Immature natural killer cell (primary cell): Measurements from ENCODE around the gene TRDN. TPM values are rescaled to one million over a fixed set of nuclear protein-coding genes. Genes with fewer than 3 reads are reported as not detected.

Experiments
- DNase-seq, 3 donors: peaks; one replicate each; pipeline ENCODE4 v3.0.0; 2022; ENCODE audit warnings: mixed read lengths in 1 of 3
- H3K27ac Mint-ChIP-seq, 6 donors: one replicate each; pipeline ENCODE4 v1.8.0; 2020; ENCODE audit warnings: mixed read lengths in 6 of 6, mild to moderate bottlenecking in 5 of 6, inconsistent platforms in 4 of 6, moderate library complexity in 3 of 6
- H3K27me3 Mint-ChIP-seq, 3 donors: one replicate each; pipeline ENCODE4 v1.8.0; 2020 to 2021; ENCODE audit warnings: low read depth in 3 of 3, mild to moderate bottlenecking in 3 of 3, mixed read lengths in 3 of 3, moderate library complexity in 3 of 3, inconsistent platforms in 1 of 3
- H3K36me3 Mint-ChIP-seq, 3 donors: one replicate each; pipeline ENCODE4 v1.8.0; 2020; ENCODE audit warnings: mixed read lengths in 3 of 3, inconsistent platforms in 2 of 3, mild to moderate bottlenecking in 2 of 3
- H3K4me1 Mint-ChIP-seq, 2 donors: one replicate each; pipeline ENCODE4 v1.8.0; 2020; ENCODE audit warnings: inconsistent platforms in 2 of 2, mild to moderate bottlenecking in 2 of 2, mixed read lengths in 2 of 2, moderate library complexity in 1 of 2
- H3K4me3 Mint-ChIP-seq, 5 donors: one replicate each; pipeline ENCODE4 v1.8.0; 2020; ENCODE audit warnings: mild to moderate bottlenecking in 5 of 5, mixed read lengths in 5 of 5, inconsistent platforms in 3 of 5, moderate library complexity in 3 of 5
- H3K9me3 Mint-ChIP-seq, 6 donors: one replicate each; pipeline ENCODE4 v1.8.0; 2020; ENCODE audit warnings: mild to moderate bottlenecking in 6 of 6, mixed read lengths in 6 of 6, inconsistent platforms in 4 of 6, moderate library complexity in 3 of 6
- polyA plus RNA-seq, 3 donors: library from polyadenylated mRNA; unstranded; fragments of 300-500 nt; fragmentation: Illumina TruSeq; gene quantifications; one replicate each; pipeline ENCODE4 v1.2.3, GENCODE V29; 2021

TRDN gene
- polyA plus RNA-seq, 3 donors from 2014 or later: not detected

DNA sequence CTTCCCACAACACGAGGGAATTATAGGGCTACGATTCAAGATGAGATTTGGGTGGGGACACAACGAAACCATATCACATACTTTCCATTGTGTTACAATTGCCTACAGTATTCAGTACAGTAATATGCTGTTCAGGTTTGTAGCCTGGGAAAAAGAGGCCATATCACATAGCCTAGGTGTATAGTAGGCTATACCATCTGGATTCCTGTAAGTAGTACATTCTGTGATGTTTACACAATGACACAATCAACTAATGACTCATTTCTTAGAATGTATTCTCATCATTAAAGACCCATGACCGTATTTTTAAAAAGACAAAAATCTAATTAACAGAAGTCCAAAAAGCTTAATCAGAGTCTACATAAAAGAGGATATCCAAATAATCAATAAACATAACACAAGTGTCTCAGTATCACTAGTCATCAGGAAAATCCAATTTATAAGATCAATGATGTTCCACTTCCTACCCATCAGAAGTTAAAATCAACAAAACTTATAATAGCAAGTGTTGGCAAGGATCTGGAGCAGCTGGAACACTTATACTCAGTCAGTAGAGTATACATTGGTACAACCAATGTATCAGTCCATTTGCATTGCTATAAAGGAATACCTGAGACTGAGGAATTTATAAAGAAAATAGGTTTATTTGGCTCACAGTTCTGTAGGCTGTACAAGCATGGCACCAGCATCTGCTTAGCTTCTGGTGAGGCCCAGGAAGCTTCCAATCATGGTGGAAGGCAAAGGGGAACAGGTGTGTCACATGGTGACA, 424.8 kb downstream of the TRDN start:
- H3K27ac Mint-ChIP-seq: no peak overlapping the region
- H3K4me3 Mint-ChIP-seq: no peak overlapping the region
- H3K36me3 Mint-ChIP-seq: no peaks in the 10 kb centered on the region
- H3K27me3 Mint-ChIP-seq: no peaks in the 10 kb centered on the region
- DNase-seq: no peak
- H3K9me3 Mint-ChIP-seq: peaks cover 0 to 32% (median 10%) of the 10 kb centered on the region in 6 donors
- no peaks in the 10 kb centered on the region for H3K4me1 Mint-ChIP-seq

DNA sequence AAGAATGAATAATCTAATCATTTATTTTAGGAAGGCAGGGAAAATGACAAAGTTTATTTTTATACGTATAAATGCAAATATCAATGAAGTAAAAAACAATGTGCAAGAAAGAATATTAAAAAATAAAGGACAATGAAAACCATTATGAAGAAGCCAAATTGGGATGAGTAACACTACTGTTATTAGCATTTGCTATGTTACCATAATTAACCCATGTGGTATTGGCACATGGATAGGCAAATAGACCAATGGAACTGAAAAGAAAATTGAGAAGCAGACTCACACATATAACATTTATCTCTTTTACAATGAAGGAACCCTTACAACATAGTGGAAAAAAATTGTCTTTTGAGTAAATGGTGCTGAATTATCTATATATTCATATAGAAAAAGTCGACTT, 426.1 kb downstream of the TRDN start:
- DNase-seq: no peak
- H3K27ac Mint-ChIP-seq: no peak overlapping the region
- peaks cover 0 to 26% (median 9%) of the 10 kb centered on the region in 6 donors for H3K9me3 Mint-ChIP-seq
- no peaks in the 10 kb centered on the region for H3K27me3 Mint-ChIP-seq
- H3K4me1 Mint-ChIP-seq: no peaks in the 10 kb centered on the region
- no peaks in the 10 kb centered on the region for H3K36me3 Mint-ChIP-seq
- H3K4me3 Mint-ChIP-seq: no peak overlapping the region

DNA sequence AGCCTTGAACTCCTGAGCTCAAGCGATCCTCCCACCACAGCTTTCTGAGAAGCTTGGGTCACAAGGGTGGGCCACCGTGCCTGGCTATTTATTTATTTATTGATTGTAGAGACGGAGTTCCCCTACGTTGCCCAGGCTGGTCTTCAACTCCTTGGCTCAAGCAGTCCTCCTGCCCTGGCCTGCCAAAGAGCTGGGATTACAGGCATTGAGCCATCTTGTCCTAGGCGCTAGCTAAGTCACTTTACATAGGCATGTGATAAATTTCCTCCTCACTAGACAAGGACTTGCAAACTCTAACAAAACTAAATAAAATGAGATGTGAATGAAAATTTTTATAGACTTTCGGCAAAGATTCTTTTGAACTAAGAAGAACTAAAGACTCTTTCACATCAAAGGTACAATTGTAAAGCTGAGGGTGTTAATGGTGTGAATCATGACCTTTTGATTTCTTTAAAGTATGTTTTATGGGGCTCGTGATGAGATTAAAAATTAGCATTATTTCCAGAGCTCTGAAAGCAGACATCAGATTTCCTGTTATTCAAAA, 428.7 kb downstream of the TRDN start:
- Mint-ChIP-seq H3K36me3 (no peaks in the 10 kb centered on the region), H3K4me3 (no peak overlapping the region)

DNA sequence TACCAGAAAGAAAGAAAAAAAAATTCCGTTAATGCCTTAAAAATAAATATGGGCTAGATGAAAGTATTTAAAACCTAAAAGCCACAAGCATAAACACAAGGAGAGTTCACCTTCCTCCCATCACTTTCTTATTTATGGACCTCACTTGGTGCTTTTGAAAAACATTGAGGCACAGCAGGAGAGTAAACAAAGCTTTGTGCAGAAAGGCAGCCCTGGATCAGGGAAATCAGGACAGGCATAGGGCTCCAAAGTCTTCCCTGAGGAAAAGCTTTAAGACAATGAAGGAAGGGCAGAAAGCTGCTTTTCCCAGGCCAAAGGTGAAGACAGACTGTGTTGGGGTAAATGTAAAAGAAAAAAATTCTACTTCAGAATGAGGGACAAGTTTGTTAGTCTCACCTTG, 432.8 kb downstream of the TRDN start:
- no peak overlapping the region for H3K4me3 Mint-ChIP-seq
- H3K36me3 Mint-ChIP-seq: peaks cover 0 to 3% (median 0%) of the 10 kb centered on the region in 3 donors
- no peak overlapping the region for H3K27ac Mint-ChIP-seq
- peaks cover 2 to 41% (median 13%) of the 10 kb centered on the region in 6 donors for H3K9me3 Mint-ChIP-seq
- no peak for DNase-seq
- H3K4me1 Mint-ChIP-seq: no peaks in the 10 kb centered on the region
- peaks cover 0 to 2% (median 0%) of the 10 kb centered on the region in 3 donors for H3K27me3 Mint-ChIP-seq

More for the DNA sequence above, 428.7 kb downstream of the TRDN start:
- Mint-ChIP-seq H3K27ac (no peak overlapping the region), H3K9me3 (peaks cover 0 to 23% (median 7%) of the 10 kb centered on the region in 6 donors), H3K27me3 (no peaks in the 10 kb centered on the region), H3K4me1 (no peaks in the 10 kb centered on the region)
- DNase-seq: no peak

DNA sequence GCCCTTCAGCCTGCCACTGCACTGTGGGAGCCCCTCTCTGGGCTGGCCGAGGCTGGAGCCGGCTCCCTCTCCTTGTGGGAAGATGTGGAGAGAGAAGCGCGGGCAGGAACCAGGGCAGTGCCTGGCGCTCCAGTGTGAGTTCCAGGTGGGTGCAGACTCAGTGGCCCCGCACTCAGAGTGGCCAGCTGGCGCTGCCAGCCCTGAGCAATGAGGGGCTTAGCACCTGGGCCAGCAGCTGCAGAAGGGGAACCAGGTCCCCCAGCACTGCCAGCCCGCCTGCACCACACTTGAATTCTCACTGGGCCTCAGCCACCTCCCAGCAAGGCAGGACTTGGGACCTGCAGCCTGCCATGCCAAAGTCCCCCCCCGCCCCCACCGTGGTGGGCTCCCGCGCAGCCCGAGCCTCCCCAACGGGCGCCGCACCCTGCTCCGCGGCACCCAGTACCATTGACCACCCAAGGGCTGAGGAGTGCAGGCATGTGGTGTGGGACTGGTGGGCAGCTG, 434.8 kb downstream of the TRDN start:
- Mint-ChIP-seq H3K27me3 (peaks cover 0 to 2% (median 0%) of the 10 kb centered on the region in 3 donors), H3K9me3 (peaks cover 2 to 45% (median 16%) of the 10 kb centered on the region in 6 donors), H3K4me1 (no peaks in the 10 kb centered on the region), H3K27ac (no peak overlapping the region), H3K36me3 (peaks cover 0 to 3% (median 0%) of the 10 kb centered on the region in 3 donors), H3K4me3 (no peak overlapping the region)
- DNase-seq: no peak

DNA sequence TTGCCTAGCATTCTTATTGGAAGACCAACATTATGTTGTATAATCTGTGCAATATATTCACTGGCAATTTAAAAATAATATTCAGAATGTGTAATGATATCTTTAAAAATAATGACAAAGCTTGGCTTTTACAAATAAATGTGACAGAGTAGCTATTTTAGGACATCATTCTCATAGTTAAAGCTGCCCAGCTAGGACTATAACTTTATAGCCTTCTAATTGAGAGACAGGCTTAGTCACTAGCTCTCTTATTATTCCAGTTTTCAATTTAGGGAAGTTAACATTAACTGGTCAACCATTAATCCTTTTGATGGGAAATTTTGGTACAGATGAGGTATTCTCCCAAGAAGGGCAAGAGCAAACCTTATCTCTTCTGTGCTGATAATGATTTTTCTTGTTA, 443.5 kb downstream of the TRDN start:
- Mint-ChIP-seq H3K36me3 (no peaks in the 10 kb centered on the region), H3K9me3 (peaks cover 3 to 23% (median 9%) of the 10 kb centered on the region in 6 donors), H3K4me3 (no peak overlapping the region), H3K27ac (no peak overlapping the region), H3K4me1 (no peaks in the 10 kb centered on the region), H3K27me3 (no peaks in the 10 kb centered on the region)
- no peak for DNase-seq

DNA sequence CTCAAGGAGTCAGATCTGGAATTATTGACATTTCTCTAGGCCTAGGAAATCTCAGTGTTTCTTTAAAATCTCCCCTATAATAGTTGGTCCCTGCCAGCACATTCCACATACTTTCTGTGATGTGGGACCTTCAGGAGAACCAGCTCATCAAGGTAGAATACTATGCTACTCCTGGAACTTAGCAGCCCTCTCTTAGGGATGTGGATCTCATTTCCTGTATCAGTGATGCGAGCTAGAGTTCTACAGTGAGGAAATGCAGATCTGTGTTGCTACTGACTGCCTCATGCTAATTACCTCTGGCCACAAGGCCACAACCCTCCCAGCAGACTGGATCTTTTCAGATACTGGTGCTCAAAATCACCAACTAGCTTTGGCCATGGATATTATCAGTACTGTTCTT, 446.9 kb downstream of the TRDN start:
- H3K4me1 Mint-ChIP-seq: no peaks in the 10 kb centered on the region
- H3K4me3 Mint-ChIP-seq: no peak overlapping the region
- peaks cover 10 to 30% (median 19%) of the 10 kb centered on the region in 6 donors for H3K9me3 Mint-ChIP-seq
- H3K27ac Mint-ChIP-seq: no peak overlapping the region
- no peak for DNase-seq
- no peaks in the 10 kb centered on the region for H3K27me3 Mint-ChIP-seq
- H3K36me3 Mint-ChIP-seq: no peaks in the 10 kb centered on the region

DNA sequence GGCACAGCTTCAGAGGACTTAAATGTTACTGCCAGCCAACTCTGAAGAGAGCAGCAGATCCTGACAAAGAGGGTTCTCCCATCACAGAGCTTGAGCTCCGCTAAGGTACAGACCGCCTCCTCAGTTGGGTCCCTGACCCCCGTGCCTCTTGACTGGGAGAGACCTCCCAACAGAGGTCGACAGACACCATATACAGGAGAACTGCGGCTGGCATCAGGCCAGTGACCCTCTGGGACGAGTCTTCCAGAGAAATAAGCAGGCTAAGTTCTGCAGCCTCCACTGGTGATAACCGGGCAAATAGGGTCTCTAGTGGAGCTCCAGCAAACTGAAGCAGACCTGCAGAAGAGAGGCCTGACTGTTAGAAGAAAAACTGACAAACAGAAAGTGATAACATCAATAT, 453.8 kb downstream of the TRDN start:
- DNase-seq: no peak
- no peaks in the 10 kb centered on the region for H3K27me3 Mint-ChIP-seq
- no peaks in the 10 kb centered on the region for H3K36me3 Mint-ChIP-seq
- H3K27ac Mint-ChIP-seq: no peak overlapping the region
- no peaks in the 10 kb centered on the region for H3K4me1 Mint-ChIP-seq
- H3K9me3 Mint-ChIP-seq: peaks cover 17 to 42% (median 34%) of the 10 kb centered on the region in 6 donors
- no peak overlapping the region for H3K4me3 Mint-ChIP-seq

DNA sequence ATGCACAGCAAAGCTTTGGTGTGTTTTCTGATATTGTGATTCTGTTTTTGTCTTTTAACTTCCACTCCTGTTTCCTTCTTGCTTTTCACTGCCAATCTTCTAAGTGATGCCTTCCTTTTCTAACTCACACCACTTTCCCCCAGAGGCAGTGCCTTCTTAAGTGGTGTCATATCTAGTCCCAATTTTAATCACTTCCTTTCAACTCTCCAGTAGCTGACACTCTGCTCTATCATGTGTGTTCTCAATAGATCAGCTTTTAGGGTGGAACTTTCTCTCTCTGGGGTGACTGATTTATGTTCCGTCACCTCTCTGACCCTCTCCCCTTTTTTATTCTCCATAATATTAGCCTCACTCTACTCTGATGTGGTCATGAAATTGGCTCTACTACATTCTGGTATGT, 460.0 kb downstream of the TRDN start:
- Mint-ChIP-seq H3K36me3 (no peaks in the 10 kb centered on the region), H3K27ac (no peak overlapping the region), H3K4me1 (no peaks in the 10 kb centered on the region), H3K27me3 (peaks cover 0 to 2% (median 0%) of the 10 kb centered on the region in 3 donors), H3K9me3 (peaks cover 4 to 27% (median 13%) of the 10 kb centered on the region in 6 donors), H3K4me3 (no peak overlapping the region)
- DNase-seq: no peak

DNA sequence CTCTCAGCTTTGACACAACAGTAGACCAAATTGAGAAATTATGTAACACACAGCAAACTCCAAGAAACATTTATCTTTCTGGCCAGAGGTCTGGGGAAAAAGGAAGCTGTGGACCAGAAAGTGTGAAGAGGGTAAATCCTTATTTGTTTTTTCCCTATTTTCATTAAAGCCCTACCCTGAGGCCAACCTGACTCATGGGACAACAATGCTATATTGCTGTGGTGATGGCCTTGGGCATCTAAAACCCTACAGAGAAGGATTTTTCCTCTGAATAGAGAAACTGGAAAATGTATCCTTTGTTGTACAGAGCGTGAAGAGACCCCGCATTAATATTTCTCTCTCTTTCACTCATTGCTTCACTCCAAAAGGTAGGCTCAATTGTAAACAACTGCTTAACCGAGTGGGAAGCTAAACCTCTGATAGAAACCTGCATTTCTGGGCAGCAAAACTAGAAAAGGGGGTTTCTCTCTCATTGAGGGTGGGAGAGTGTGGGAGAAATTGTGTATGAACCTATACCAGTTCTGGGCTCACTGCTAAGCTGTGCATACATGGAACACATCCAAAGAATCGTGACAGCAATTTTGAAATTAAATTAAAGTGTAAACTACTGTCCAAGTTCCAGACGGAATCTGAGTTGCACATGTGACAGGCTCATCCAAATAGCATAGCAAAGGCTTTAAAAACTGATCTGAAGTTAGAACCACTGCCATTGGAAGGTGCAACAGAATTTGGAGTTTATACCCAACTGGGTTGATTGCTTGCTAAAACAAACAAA, 465.2 kb downstream of the TRDN start:
- no peak overlapping the region for H3K4me3 Mint-ChIP-seq
- DNase-seq: no peak
- H3K27me3 Mint-ChIP-seq: peaks cover 0 to 2% (median 0%) of the 10 kb centered on the region in 3 donors
- peaks cover 0 to 20% (median 7%) of the 10 kb centered on the region in 6 donors for H3K9me3 Mint-ChIP-seq
- no peaks in the 10 kb centered on the region for H3K4me1 Mint-ChIP-seq
- H3K27ac Mint-ChIP-seq: no peak overlapping the region
- H3K36me3 Mint-ChIP-seq: no peaks in the 10 kb centered on the region

DNA sequence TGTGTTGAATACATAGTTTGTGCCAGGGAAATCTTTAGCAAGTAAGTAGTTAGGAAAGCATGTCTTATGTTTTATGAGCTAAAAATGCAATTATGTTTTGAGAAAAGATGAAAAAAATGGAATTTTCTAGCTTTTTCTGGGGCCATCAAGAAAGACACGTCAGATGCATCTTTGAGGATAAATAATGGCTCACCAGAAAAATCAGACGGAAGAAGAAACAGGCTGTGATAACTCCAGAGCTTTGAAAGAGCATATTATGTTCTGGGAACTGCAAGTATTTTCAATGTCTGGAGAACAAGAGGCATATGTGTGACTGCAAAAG, 467.0 kb downstream of the TRDN start:
- H3K27ac Mint-ChIP-seq: no peak overlapping the region
- no peaks in the 10 kb centered on the region for H3K4me1 Mint-ChIP-seq
- no peak for DNase-seq
- peaks cover 0 to 2% (median 0%) of the 10 kb centered on the region in 3 donors for H3K27me3 Mint-ChIP-seq
- peaks cover 2 to 19% (median 7%) of the 10 kb centered on the region in 6 donors for H3K9me3 Mint-ChIP-seq
- H3K4me3 Mint-ChIP-seq: no peak overlapping the region
- H3K36me3 Mint-ChIP-seq: no peaks in the 10 kb centered on the region

DNA sequence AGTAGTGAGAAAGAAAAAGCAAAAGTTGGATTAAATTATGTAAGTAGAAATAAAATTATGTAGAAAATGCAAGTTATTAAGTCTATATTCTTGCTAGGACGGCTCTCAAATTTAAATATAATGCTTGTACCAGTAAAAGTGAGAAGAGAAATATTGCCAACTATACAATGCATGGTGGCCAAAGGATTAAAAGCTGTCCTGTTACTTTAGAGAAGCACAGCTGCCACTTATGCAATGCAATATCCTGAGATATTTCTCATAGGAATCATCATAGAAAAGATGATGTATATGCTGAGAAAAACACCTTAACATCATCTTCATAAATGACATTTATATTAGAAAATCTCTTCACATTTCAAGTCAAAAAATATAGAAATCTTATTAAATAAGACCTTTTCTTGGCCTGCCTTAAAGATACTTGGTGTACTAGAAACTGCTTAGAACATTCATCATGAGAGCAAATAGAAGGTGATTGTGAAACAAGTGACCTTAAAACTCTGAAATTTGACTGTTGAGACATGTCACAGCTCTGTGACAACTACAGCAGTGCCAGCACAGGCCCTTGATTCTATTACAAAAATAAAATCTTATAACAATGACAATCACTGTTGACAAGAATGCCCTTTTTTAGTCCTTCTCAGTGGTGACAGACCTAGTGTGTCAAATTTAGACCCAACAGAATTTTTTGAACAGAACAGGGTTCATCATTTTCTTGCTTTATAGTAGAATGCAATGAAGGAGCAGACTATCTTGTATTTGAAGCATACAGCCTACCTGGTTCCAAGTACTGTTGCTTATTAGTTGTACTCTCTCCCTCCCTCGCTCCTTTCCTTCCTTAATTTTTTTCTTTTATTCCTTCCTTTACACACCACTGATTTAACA, 467.6 kb downstream of the TRDN start:
- H3K9me3 Mint-ChIP-seq: peaks cover 4 to 22% (median 8%) of the 10 kb centered on the region in 6 donors
- DNase-seq: no peak
- H3K36me3 Mint-ChIP-seq: no peaks in the 10 kb centered on the region
- H3K27ac Mint-ChIP-seq: no peak overlapping the region
- no peaks in the 10 kb centered on the region for H3K4me1 Mint-ChIP-seq
- H3K27me3 Mint-ChIP-seq: peaks cover 0 to 2% (median 0%) of the 10 kb centered on the region in 3 donors
- H3K4me3 Mint-ChIP-seq: no peak overlapping the region

DNA sequence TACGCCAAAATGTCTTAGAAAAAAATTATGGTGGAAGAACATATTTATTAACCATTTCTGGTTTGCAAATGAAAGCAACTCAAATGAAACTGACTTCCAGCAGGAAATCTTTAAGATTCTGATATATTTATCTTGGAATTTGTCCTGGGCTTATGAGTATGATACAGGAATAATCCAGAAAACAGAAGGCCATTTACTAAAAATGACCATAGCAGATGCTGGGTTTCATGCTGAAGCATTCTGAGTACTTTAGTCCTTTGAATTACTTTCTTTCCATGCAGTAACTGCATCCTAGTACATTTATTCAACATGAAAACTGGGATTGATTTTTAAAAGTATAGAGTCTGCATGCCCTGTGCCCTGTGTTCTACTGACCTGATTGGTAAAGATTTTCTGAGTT, 468.3 kb downstream of the TRDN start:
- no peaks in the 10 kb centered on the region for H3K36me3 Mint-ChIP-seq
- peaks cover 1 to 29% (median 8%) of the 10 kb centered on the region in 6 donors for H3K9me3 Mint-ChIP-seq
- no peaks in the 10 kb centered on the region for H3K4me1 Mint-ChIP-seq

More for the DNA sequence above, 468.3 kb downstream of the TRDN start:
- DNase-seq: no peak
- Mint-ChIP-seq H3K4me3 (no peak overlapping the region), H3K27me3 (peaks cover 0 to 2% (median 0%) of the 10 kb centered on the region in 3 donors), H3K27ac (no peak overlapping the region)
